Measurements from ENCODE around the gene MCEMP1. TPM values are rescaled to one million over a fixed set of nuclear protein-coding genes. Genes with fewer than 3 reads are reported as not detected.

MCEMP1 gene
- total RNA-seq, 4 donors from 2014 or later, result not detected

DNA sequence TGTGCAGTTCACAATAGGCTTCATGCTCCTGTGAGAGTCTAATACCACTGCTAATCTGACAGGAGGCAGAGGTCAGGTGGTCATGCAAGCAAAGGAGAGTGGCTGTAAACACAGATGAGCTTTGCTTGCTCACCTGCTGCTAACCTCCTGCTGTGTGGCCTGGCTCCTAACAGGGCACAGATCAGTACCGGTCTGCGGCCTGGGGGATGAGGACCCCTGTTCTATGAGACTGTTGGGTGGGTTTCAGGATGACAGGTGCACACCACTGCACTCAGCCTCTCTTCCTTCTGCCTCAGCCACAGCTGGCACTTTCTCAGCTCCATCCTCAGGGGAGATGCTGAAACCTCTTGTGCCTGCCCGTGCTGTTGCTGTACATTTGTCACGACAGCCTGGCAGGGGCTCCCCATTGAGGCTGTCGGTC, 45.4 kb downstream of the MCEMP1 start:
- TF ChIP-seq, protein P1, sequence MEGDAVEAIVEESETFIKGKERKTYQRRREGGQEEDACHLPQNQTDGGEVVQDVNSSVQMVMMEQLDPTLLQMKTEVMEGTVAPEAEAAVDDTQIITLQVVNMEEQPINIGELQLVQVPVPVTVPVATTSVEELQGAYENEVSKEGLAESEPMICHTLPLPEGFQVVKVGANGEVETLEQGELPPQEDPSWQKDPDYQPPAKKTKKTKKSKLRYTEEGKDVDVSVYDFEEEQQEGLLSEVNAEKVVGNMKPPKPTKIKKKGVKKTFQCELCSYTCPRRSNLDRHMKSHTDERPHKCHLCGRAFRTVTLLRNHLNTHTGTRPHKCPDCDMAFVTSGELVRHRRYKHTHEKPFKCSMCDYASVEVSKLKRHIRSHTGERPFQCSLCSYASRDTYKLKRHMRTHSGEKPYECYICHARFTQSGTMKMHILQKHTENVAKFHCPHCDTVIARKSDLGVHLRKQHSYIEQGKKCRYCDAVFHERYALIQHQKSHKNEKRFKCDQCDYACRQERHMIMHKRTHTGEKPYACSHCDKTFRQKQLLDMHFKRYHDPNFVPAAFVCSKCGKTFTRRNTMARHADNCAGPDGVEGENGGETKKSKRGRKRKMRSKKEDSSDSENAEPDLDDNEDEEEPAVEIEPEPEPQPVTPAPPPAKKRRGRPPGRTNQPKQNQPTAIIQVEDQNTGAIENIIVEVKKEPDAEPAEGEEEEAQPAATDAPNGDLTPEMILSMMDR (IDR thresholded peaks at IDR 0.05), result no peak
- no peak for TF ChIP-seq POLR2A (IDR thresholded peaks at IDR 0.05)
- intact Hi-C loops (cut with DNase I; ENCODE audit: low total_unique reads), result no loop called here
- H3K4me3 ChIP-seq (ENCODE audit: low read depth, poor library complexity, severe bottlenecking), result no peak overlapping the region
- WGBS, 2 donors, result 51 to 71% methylated on average over 5 of the region's 5 CpGs
- DNase-seq (ENCODE audit: low spot score in 2 of 2), result no peak

GRCh38 chr19:7725791-7726190, 48.9 kb downstream of the MCEMP1 start:
- no peak for TF ChIP-seq POLR2A (IDR thresholded peaks at IDR 0.05)
- TF ChIP-seq, protein P1 (IDR thresholded peaks at IDR 0.05), result no peak
- intact Hi-C loops (cut with DNase I; ENCODE audit: low total_unique reads), result no loop called here
- DNase-seq (ENCODE audit: low spot score in 2 of 2), result no peak
- WGBS, 2 donors, result 58 to 60% methylated on average over 2 of the region's 2 CpGs
- no peak overlapping the region for H3K4me3 ChIP-seq (ENCODE audit: low read depth, poor library complexity, severe bottlenecking)

- no peak overlapping the region for H3K4me3 ChIP-seq (ENCODE audit: low read depth, poor library complexity, severe bottlenecking)
- intact Hi-C loops (cut with DNase I; ENCODE audit: low total_unique reads), result no loop called here
- WGBS, 2 donors, result 15 to 17% methylated on average over 10 to 16 of the region's 16 CpGs
- TF ChIP-seq POLR2A (IDR thresholded peaks at IDR 0.05), result no peak
- TF ChIP-seq, protein P1 (IDR thresholded peaks at IDR 0.05), result no peak
- no peak for DNase-seq (ENCODE audit: low spot score in 2 of 2)
These were observed 52.3 kb downstream of the MCEMP1 start for GRCh38 chr19:7729211-7729610.

Other genes with a start within 250 kb of the MCEMP1 start
- 1 to 10 TPM; 3.2 to 8.2 (median 4.7) TPM for gene PEX11G, start 188.1 kb upstream of the MCEMP1 start, total RNA-seq
- 10 to 100 TPM; 30.4 to 42.8 (median 36.9) TPM for gene ZNF358, start 161.0 kb upstream of the MCEMP1 start, total RNA-seq
- 10 to 100 TPM; 15.2 to 37.7 (median 28.6) TPM for gene MCOLN1, start 154.5 kb upstream of the MCEMP1 start, total RNA-seq
- gene PNPLA6, start 141.4 kb upstream of the MCEMP1 start, total RNA-seq, result 10 to 100 TPM; 58.3 to 89.8 (median 71.0) TPM
- gene CAMSAP3, start 81.2 kb upstream of the MCEMP1 start, total RNA-seq, result 100 to 1,000 TPM in 3 of 4 donors, 10 to 100 TPM in 1; 75.3 to 174 (median 110) TPM
- gene XAB2, start 47.5 kb upstream of the MCEMP1 start, total RNA-seq, result 10 to 100 TPM; 55.9 to 99.1 (median 67.7) TPM
- 100 to 1,000 TPM in 1 of 4 donors, 10 to 100 TPM in 2, 1 to 10 TPM in 1; 9.0 to 267 (median 19.1) TPM for gene PET100, start 47.3 kb upstream of the MCEMP1 start, total RNA-seq
- gene PCP2, start 43.4 kb upstream of the MCEMP1 start, total RNA-seq, result 1 to 10 TPM in 3 of 4 donors, not detected in 1; 1.1 to 6.5 (median 4.2) TPM
- gene STXBP2, start 40.0 kb upstream of the MCEMP1 start, total RNA-seq, result 100 to 1,000 TPM in 1 of 4 donors, 10 to 100 TPM in 3; 43.8 to 109 (median 69.9) TPM
- gene RETN, start 8.0 kb upstream of the MCEMP1 start, total RNA-seq, result not detected
- 100 to 1,000 TPM; 115 to 197 (median 143) TPM for gene TRAPPC5, start 3.7 kb downstream of the MCEMP1 start, total RNA-seq
- not detected for gene FCER2, start 25.0 kb downstream of the MCEMP1 start, total RNA-seq
- gene CLEC4G, start 55.0 kb downstream of the MCEMP1 start, total RNA-seq, result 1 to 10 TPM in 1 of 4 donors, under 1 TPM in 1, not detected in 2; 0.36 to 2.3 TPM
- gene CD209, start 70.4 kb downstream of the MCEMP1 start, total RNA-seq, result 1 to 10 TPM in 2 of 4 donors, under 1 TPM in 2; 0.55 to 2.1 (median 1.4) TPM
- not detected for gene CLEC4M, start 86.2 kb downstream of the MCEMP1 start, total RNA-seq
- 10 to 100 TPM; 16.2 to 23.3 (median 20.0) TPM for gene EVI5L, start 153.1 kb downstream of the MCEMP1 start, total RNA-seq
- gene PRR36, start 197.3 kb downstream of the MCEMP1 start, total RNA-seq, result under 1 TPM; 0.72 to 0.93 (median 0.83) TPM
- gene LRRC8E, start 211.4 kb downstream of the MCEMP1 start, total RNA-seq, result 10 to 100 TPM; 27.3 to 31.8 (median 29.8) TPM
- gene MAP2K7, start 226.8 kb downstream of the MCEMP1 start, total RNA-seq, result 10 to 100 TPM; 23.1 to 47.8 (median 30.9) TPM
- 1 to 10 TPM in 3 of 4 donors, not detected in 1; 1.5 to 3.7 (median 2.1) TPM for gene TGFBR3L, start 237.7 kb downstream of the MCEMP1 start, total RNA-seq
- 10 to 100 TPM; 15.7 to 26.4 (median 24.6) TPM for gene SNAPC2, start 243.2 kb downstream of the MCEMP1 start, total RNA-seq
- 1 to 10 TPM; 4.0 to 4.8 (median 4.0) TPM for gene CTXN1, start 249.0 kb downstream of the MCEMP1 start, total RNA-seq

All from lower leg skin (tissue), 4 donors.